Panc1 (cell line): ENCODE measurements around the gene ECI1. TPM values are rescaled to one million over a fixed set of nuclear protein-coding genes. Genes with fewer than 3 reads are reported as not detected.
A peak's percentile ranks its signal among the peaks of the same experiment; 100 is the strongest.

Source experiments
- ATAC-seq: fragments of 200-7000 bp; cut with Tn5 transposase; 2 replicates; pipeline ENCODE4 v1.9.1; 2020; ENCODE audit warnings: mild to moderate bottlenecking, moderate library complexity
- BruUV-seq: library from RNA; stranded (reverse); fragments of 400-500 nt; replicated peaks from 2 replicates; lab custom pipeline; 2021; lab: Mats Ljungman, UMichigan
- CTCF ChIA-PET: fragments of 300-600 bp; sonication (Branson Sonifier 250); formaldehyde crosslinking; loops from one replicate; lab custom pipeline; 2022; ENCODE audit warnings: antibody characterized with exemption; lab: Charles Lee
- POLR2A ChIA-PET: fragments of 300-600 bp; sonication (Branson Sonifier 250); formaldehyde crosslinking; loops from one replicate; lab custom pipeline; 2022; ENCODE audit warnings: antibody characterized with exemption; lab: Charles Lee
- DNase-seq: peaks from one replicate; pipeline ENCODE4 v3.0.0-alpha.2; 2010; ENCODE audit warnings: low read depth, low spot score
- H3K27ac ChIP-seq: 2 replicates; pipeline ENCODE4 v1.5.1; 2011; ENCODE audit warnings: mild to moderate bottlenecking, low read length, inconsistent platforms
- H3K27me3 ChIP-seq: fragments of 200-500 bp; sonication (Bioruptor generic); 2 replicates; pipeline ENCODE4 v1.6.0; 2014; ENCODE audit warnings: low read length, inconsistent platforms; ENCODE audit not compliant: control insufficient read depth, insufficient read depth
- H3K36me3 ChIP-seq: fragments of 200-500 bp; sonication (Bioruptor generic); 2 replicates; pipeline ENCODE4 v1.5.1; 2014; ENCODE audit warnings: inconsistent platforms, mild to moderate bottlenecking, low read length, moderate library complexity; ENCODE audit not compliant: control insufficient read depth, insufficient read depth
- H3K4me1 ChIP-seq: 2 replicates; pipeline ENCODE4 v1.5.1; 2011; ENCODE audit warnings: inconsistent platforms, mild to moderate bottlenecking, low read length, moderate library complexity; ENCODE audit not compliant: control insufficient read depth, insufficient read depth
- H3K4me3 ChIP-seq, 2 experiments: 2 replicates each; pipeline ENCODE4 v1.5.1; 2011 to 2012; ENCODE audit warnings: low read depth in 2 of 2, low read length in 2 of 2, mild to moderate bottlenecking in 2 of 2, inconsistent platforms in 1 of 2, moderate library complexity in 1 of 2
- H3K9me3 ChIP-seq: fragments of 200-500 bp; sonication (Bioruptor generic); 2 replicates; pipeline ENCODE4 v1.5.1; 2014; ENCODE audit warnings: low read depth, mild to moderate bottlenecking, inconsistent platforms, low read length, moderate library complexity; ENCODE audit not compliant: control insufficient read depth, insufficient read depth
- POLR2AphosphoS5 ChIP-seq: IDR thresholded peaks from 2 replicates; pipeline ENCODE4 v1.6.1; 2012; ENCODE audit warnings: mild to moderate bottlenecking, low read depth, low read length, moderate library complexity
- SIN3A ChIP-seq: IDR thresholded peaks from 2 replicates; pipeline ENCODE4 v1.6.1; 2012; ENCODE audit warnings: low read depth, mild to moderate bottlenecking, low read length, moderate library complexity, borderline replicate concordance; ENCODE audit not compliant: insufficient read depth
- TCF7L2 ChIP-seq: IDR thresholded peaks from 2 replicates; pipeline ENCODE4 v1.6.1; 2011; ENCODE audit warnings: mild to moderate bottlenecking, low read depth, low read length, inconsistent platforms
- in situ Hi-C: cut with HindIII; loops from 2 replicates; pipeline ENCODE4 v1.10.0; 2016; ENCODE audit warnings: low sequenced_read_pairs, low pct_unique_long_range_greater_than_20kb
- intact Hi-C: fragments of 100-400 bp; cut with micrococcal nuclease; formaldehyde crosslinking; loops from one replicate; pipeline ENCODE4 v1.10.0; 2022; ENCODE audit not compliant: unreplicated experiment
- total RNA-seq: library from RNA; stranded (reverse); gene quantifications from one replicate; pipeline ENCODE4 v1.2.1, GENCODE V29; 2021; ENCODE audit not compliant: unreplicated experiment
- TF ChIP-seq, protein P1 (sequence below), 2 experiments: IDR thresholded peaks; 2 replicates each; pipeline ENCODE4 v1.6.1; 2011 to 2012; ENCODE audit warnings: low read depth in 2 of 2, control low read depth in 1 of 2, low read length in 1 of 2, mild to moderate bottlenecking in 1 of 2, moderate library complexity in 1 of 2; ENCODE audit not compliant: insufficient read depth in 1 of 2
- TF ChIP-seq, protein P2 (sequence below): fragments of 450-650 bp; IDR thresholded peaks from 2 replicates; pipeline ENCODE4 v1.5.1; 2017; ENCODE audit warnings: mild to moderate bottlenecking

The ECI1 gene
- total RNA-seq, 1 experiment from 2014 or later: 117 TPM

DNA sequence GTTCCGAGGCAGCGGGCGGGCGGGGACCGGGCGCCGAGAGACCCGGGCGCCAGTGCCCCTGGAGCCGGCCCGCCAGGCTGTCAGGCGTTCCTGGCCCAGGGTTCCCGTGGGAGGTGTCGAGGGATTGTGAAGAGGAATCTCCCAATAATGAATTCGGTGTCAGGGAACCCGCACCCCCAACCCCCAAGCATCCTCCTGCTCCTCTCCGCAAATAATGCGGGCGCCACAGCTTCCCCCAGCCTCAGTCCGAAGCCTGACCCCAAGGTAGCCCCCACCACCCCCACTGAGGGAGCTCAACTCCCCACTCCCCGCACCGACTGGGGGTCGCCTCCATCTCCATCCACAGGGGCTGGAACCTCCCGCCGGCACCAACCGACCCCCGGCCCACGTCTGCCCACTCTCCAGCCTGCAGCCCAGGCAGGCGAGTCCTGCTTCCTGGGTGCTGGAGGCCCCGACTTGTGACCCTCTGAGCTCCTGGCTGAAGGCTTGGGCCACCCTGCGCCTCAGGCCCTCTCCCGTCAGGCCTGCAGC, 54.3 kb downstream of the ECI1 start:
- intact Hi-C loops: no loop called here

DNA sequence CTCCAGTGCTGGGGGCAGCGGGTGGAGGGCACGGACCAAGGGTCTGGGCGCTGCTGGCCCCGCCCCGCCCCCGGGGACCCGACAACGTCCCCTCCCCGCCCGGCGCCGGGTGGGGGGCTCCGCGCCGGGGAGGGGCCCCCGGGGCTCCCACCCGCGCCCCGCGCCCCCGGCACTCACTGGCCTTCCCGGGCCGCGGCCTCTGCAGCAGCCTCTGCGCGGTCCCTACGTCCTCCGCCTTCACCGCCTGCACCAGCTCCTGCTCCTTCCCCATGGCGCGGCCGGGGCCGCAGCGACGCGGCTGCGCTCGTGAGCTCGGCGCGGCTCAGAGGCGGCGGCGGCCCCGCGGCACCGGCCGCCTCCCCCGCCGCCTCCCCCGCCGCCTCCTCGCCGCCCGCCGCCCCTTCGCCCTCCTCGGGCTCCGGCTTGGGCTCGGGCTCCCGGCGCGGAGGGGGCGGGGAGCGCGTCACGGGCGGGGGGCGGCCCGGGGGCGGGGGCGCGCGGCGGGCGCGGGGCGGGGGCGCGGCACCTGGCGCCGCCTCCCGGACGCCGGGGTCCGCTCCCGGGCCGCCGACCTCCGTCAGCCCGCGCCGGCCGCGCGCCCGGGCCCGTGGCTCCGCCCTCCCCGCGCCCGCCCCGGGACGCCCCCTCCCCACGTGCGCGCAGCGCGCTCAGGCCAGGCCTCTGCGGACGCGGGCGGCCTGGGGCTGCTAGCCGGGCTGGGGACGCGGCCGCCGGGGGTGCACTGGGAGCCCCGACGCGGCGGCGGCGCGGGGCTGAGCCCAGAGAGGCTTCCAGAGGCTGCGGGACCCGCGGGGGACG, 55.0 kb downstream of the ECI1 start, which contains the start of gene CASKIN1:
TSS of gene CASKIN1 (minus strand) at position 444 of the 819 bp plus-strand sequence. CDS start at position 271, 173 bp downstream.
- BruUV-seq: no TSS peak
- ChIA-PET POLR2A (interaction anchor here (0.6 kb wide), 2 partner anchors 14 to 40 kb away, joined by 7 to 9 read pairs; no protein-coding TSS in a partner anchor), CTCF (no interaction called here)
- Histone ChIP-seq H3K36me3 (no peaks in the 10 kb centered on the region), H3K4me1 (no peaks in the 10 kb centered on the region; the same call in none of the 2 replicates), H3K27ac (no peak within 1 kb of the TSS), H3K4me3 (peak within 1 kb of the TSS; percentile 30 to 33; a peak in 3 of 4 replicates), H3K9me3 (no peaks in the 10 kb centered on the region), H3K27me3 (no peaks in the 10 kb centered on the region)
- in situ Hi-C loops (no loop called here), intact Hi-C loops (no loop called here)
- ATAC-seq (peak; percentile 63), DNase-seq (no peak)
- TF ChIP-seq, protein P1, sequence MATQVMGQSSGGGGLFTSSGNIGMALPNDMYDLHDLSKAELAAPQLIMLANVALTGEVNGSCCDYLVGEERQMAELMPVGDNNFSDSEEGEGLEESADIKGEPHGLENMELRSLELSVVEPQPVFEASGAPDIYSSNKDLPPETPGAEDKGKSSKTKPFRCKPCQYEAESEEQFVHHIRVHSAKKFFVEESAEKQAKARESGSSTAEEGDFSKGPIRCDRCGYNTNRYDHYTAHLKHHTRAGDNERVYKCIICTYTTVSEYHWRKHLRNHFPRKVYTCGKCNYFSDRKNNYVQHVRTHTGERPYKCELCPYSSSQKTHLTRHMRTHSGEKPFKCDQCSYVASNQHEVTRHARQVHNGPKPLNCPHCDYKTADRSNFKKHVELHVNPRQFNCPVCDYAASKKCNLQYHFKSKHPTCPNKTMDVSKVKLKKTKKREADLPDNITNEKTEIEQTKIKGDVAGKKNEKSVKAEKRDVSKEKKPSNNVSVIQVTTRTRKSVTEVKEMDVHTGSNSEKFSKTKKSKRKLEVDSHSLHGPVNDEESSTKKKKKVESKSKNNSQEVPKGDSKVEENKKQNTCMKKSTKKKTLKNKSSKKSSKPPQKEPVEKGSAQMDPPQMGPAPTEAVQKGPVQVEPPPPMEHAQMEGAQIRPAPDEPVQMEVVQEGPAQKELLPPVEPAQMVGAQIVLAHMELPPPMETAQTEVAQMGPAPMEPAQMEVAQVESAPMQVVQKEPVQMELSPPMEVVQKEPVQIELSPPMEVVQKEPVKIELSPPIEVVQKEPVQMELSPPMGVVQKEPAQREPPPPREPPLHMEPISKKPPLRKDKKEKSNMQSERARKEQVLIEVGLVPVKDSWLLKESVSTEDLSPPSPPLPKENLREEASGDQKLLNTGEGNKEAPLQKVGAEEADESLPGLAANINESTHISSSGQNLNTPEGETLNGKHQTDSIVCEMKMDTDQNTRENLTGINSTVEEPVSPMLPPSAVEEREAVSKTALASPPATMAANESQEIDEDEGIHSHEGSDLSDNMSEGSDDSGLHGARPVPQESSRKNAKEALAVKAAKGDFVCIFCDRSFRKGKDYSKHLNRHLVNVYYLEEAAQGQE (IDR thresholded peaks at IDR 0.05; ENCODE audit: insufficient read depth in 1 of 2, low read depth in 2 of 2, low read length in 1 of 2): no peak
- TF ChIP-seq POLR2AphosphoS5 (no peak), SIN3A (no peak), TCF7L2 (no peak)
- TF ChIP-seq, protein P2, sequence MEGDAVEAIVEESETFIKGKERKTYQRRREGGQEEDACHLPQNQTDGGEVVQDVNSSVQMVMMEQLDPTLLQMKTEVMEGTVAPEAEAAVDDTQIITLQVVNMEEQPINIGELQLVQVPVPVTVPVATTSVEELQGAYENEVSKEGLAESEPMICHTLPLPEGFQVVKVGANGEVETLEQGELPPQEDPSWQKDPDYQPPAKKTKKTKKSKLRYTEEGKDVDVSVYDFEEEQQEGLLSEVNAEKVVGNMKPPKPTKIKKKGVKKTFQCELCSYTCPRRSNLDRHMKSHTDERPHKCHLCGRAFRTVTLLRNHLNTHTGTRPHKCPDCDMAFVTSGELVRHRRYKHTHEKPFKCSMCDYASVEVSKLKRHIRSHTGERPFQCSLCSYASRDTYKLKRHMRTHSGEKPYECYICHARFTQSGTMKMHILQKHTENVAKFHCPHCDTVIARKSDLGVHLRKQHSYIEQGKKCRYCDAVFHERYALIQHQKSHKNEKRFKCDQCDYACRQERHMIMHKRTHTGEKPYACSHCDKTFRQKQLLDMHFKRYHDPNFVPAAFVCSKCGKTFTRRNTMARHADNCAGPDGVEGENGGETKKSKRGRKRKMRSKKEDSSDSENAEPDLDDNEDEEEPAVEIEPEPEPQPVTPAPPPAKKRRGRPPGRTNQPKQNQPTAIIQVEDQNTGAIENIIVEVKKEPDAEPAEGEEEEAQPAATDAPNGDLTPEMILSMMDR: no peak

More for the DNA sequence above, 54.3 kb downstream of the ECI1 start:
- Histone ChIP-seq H3K9me3 (no peaks in the 10 kb centered on the region), H3K27ac (no peak overlapping the region), H3K4me3 (peak overlapping the region in 1 of 2 experiments; percentile 20; a peak in 2 of 4 replicates), H3K4me1 (no peaks in the 10 kb centered on the region; the same call in none of the 2 replicates), H3K27me3 (no peaks in the 10 kb centered on the region), H3K36me3 (no peaks in the 10 kb centered on the region)
- ATAC-seq (no peak), DNase-seq (no peak)
- POLR2A ChIA-PET: interaction anchor here (0.6 kb wide), 1 partner anchor 41 kb away, joined by 9 read pairs; no protein-coding TSS in a partner anchor
- CTCF ChIA-PET: no interaction called here
- in situ Hi-C loops: no loop called here
- BruUV-seq: no TSS peak
- TF ChIP-seq, protein P2: no peak
